ENCODE measurements around the gene DDX23. TPM values are rescaled to one million over a fixed set of nuclear protein-coding genes. Genes with fewer than 3 reads are reported as not detected.
A peak's percentile ranks its signal among the peaks of the same experiment; 100 is the strongest.
"Not testable (repeated sequence)": the region's sequence is repeated elsewhere in the genome, so short reads cannot be mapped to it uniquely, and the experiment has no call there.

Gene DDX23
- total RNA-seq, 1 experiment from 2014 or later, result 135 TPM

GRCh38 chr12:48852734-48853688 lies 1.0 kb upstream of the DDX23 start:
- TF ChIP-seq EZH2 (IDR thresholded peaks at IDR 0.05; ENCODE audit: borderline replicate concordance, low read depth, low read length, poor library complexity, severe bottlenecking) (no peak), CTCF (conservative IDR thresholded peaks at IDR 0.05; ENCODE audit: low read depth, low read length) (peak; percentile 90)
- intact Hi-C loops (cut with micrococcal nuclease; ENCODE audit: unreplicated experiment), result loop anchor here (1.0 to 5.0 kb wide), 3 partner anchors 37 to 124 kb away; partner anchors contain the start of gene WNT1
- Histone ChIP-seq H3K4me3 (ENCODE audit: low read depth, low read length, poor library complexity, severe bottlenecking) (peak overlapping the region; percentile 79), H3K27ac (ENCODE audit: low read depth, low read length, poor library complexity, severe bottlenecking) (peak overlapping the region; percentile 84), H3K9me3 (ENCODE audit: low read depth, low read length, poor library complexity, severe bottlenecking) (no peaks in the 10 kb centered on the region), H3K4me1 (ENCODE audit: insufficient read depth, low read length, poor library complexity, severe bottlenecking) (peaks cover 19% of the 10 kb centered on the region), H3K36me3 (ENCODE audit: insufficient read depth, low read length, poor library complexity, severe bottlenecking) (no peaks in the 10 kb centered on the region), H3K27me3 (replicated peaks; ENCODE audit: insufficient read depth, low read depth, low read length, poor library complexity) (no peaks in the 10 kb centered on the region)
- CTCF ChIA-PET, result interaction anchor here (0.5 to 2.9 kb wide), 14 partner anchors 13 to 167 kb away, joined by 3 to 56 read pairs (median 8); partner anchors contain the start of genes RND1 and WNT1
- BruUV-seq (replicated peaks), result TSS peak; percentile 93
- DNase-seq (ENCODE audit: low spot score), result peak; percentile 93
- POLR2A ChIA-PET (ENCODE audit: low non-redundant PET), result no interaction called here

- DNase-seq (ENCODE audit: low spot score); H3K27me3 ChIP-seq (replicated peaks; ENCODE audit: insufficient read depth, low read depth, low read length, poor library complexity); H3K4me3 ChIP-seq (ENCODE audit: low read depth, low read length, poor library complexity, severe bottlenecking); H3K4me1 ChIP-seq (ENCODE audit: insufficient read depth, low read length, poor library complexity, severe bottlenecking); CTCF ChIA-PET; POLR2A ChIA-PET (ENCODE audit: low non-redundant PET); BruUV-seq (replicated peaks); H3K9me3 ChIP-seq (ENCODE audit: low read depth, low read length, poor library complexity, severe bottlenecking); H3K27ac ChIP-seq (ENCODE audit: low read depth, low read length, poor library complexity, severe bottlenecking); intact Hi-C loops (cut with micrococcal nuclease; ENCODE audit: unreplicated experiment): not testable (repeated sequence)
- H3K36me3 ChIP-seq (ENCODE audit: insufficient read depth, low read length, poor library complexity, severe bottlenecking), result peaks cover 64% of the 10 kb centered on the region
Measured at GRCh38 chr12:48842021-48842420, 9.9 kb downstream of the DDX23 start.

GRCh38 chr12:48838048-48838447 lies 13.9 kb downstream of the DDX23 start:
- Histone ChIP-seq H3K9me3 (ENCODE audit: low read depth, low read length, poor library complexity, severe bottlenecking) (no peaks in the 10 kb centered on the region), H3K36me3 (ENCODE audit: insufficient read depth, low read length, poor library complexity, severe bottlenecking) (peaks cover 64% of the 10 kb centered on the region), H3K27ac (ENCODE audit: low read depth, low read length, poor library complexity, severe bottlenecking) (no peak overlapping the region), H3K4me1 (ENCODE audit: insufficient read depth, low read length, poor library complexity, severe bottlenecking) (no peaks in the 10 kb centered on the region), H3K27me3 (replicated peaks; ENCODE audit: insufficient read depth, low read depth, low read length, poor library complexity) (no peaks in the 10 kb centered on the region), H3K4me3 (ENCODE audit: low read depth, low read length, poor library complexity, severe bottlenecking) (no peak overlapping the region)
- POLR2A ChIA-PET (ENCODE audit: low non-redundant PET), result no interaction called here
- TF ChIP-seq CTCF (conservative IDR thresholded peaks at IDR 0.05; ENCODE audit: low read depth, low read length), result no peak
- TF ChIP-seq EZH2 (IDR thresholded peaks at IDR 0.05; ENCODE audit: borderline replicate concordance, low read depth, low read length, poor library complexity, severe bottlenecking), result no peak
- CTCF ChIA-PET, result no interaction called here
- intact Hi-C loops (cut with micrococcal nuclease; ENCODE audit: unreplicated experiment), result no loop called here
- DNase-seq (ENCODE audit: low spot score), result no peak
- no TSS peak for BruUV-seq (replicated peaks)
